Astrocyte of the spinal cord (primary cell): Measurements from ENCODE around the gene PRSS3.

Source experiments
- DNase-seq: peaks from one replicate; pipeline ENCODE4 v3.0.0; 2011; ENCODE audit warnings: low read depth, low spot score
- H3K4me3 ChIP-seq: 2 replicates; pipeline ENCODE4 v1.5.1; 2011; ENCODE audit warnings: low read depth, mild to moderate bottlenecking, low read length, moderate library complexity
- CTCF ChIP-seq: IDR thresholded peaks from 2 replicates; pipeline ENCODE4 v1.5.1; 2012; ENCODE audit warnings: low read depth, mild to moderate bottlenecking, low read length, inconsistent platforms
- in situ Hi-C: cut with HindIII; loops from 2 replicates; pipeline ENCODE4 v1.10.0; 2017; ENCODE audit warnings: low sequenced_read_pairs

The PRSS3 gene

DNA sequence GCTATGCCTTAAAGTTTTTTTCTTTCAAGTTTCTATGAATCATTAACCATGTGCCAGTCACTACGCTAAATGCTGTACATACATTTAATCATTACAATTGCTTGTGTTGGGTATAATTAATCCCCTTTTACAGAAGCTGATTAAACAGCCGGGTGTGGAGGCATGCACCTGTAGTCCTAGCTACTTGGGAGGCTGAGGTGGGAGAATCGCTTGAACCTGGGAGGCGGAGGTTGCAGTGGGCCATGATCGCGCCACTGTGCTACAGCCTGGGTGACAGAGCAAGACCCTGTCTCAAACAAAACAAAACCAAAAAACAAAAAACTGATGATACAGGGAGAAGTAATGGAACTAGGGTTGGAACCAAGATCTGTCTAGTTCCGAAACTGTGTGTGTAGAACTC, 20.4 kb downstream of the PRSS3 start:
- no peak overlapping the region for H3K4me3 ChIP-seq
- in situ Hi-C loops: no loop called here

DNA sequence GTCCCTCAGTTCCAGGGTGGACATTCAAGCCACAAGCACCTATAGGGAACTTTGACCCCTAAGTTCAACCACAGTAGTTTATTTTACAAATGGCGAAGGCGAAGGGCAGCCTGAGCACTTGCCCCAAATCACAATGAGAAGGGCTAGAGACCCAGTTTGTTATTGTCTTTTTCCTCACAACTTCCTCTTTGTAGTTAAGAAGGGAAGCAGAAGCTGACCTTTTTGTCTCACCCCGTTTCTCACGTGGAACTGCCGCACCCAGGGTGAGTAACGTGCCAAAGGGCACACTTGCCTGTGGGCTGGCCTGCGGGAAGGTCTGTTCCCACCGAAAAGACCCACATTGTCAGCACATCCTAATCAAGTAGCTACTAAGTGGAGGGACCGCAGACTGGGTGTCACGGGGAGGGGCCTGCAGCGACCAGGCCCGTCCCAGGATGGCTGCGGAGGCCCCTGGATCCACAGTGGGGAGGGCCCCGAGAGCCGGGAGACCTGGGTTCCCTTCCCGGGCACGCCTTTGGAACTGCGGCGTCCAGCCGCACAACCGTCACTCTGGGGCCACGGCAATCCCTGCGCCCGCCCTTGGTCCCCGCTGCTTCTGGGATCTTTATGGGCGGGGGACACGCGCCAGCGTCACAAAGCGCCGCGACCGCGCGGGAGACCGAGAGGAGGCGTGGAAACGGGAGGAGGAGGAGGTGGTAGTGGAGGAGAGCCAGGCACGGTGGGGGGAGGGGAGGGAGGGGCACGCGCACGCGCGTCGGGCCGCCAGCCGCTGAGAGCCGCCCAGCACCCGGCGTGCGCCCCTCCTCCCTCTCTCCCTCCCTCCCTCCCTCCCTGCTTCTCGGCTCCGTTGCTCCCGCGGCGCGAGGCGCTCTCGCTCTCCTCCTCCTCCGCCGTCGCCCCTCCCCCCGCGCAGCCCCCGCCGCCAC, 21.2 kb downstream of the PRSS3 start, which contains the start of gene UBE2R2:
TSS of gene UBE2R2 (plus strand) at position 834 of the 926 bp plus-strand sequence. CDS start 598 bp downstream, outside the sequence.
- DNase-seq: peak; percentile 93
- TF ChIP-seq CTCF: no peak
- H3K4me3 ChIP-seq: peak within 1 kb of the TSS; percentile 95
- in situ Hi-C loops: no loop called here

More for the DNA sequence above, 20.4 kb downstream of the PRSS3 start:
- no peak for TF ChIP-seq CTCF
- no peak for DNase-seq

DNA sequence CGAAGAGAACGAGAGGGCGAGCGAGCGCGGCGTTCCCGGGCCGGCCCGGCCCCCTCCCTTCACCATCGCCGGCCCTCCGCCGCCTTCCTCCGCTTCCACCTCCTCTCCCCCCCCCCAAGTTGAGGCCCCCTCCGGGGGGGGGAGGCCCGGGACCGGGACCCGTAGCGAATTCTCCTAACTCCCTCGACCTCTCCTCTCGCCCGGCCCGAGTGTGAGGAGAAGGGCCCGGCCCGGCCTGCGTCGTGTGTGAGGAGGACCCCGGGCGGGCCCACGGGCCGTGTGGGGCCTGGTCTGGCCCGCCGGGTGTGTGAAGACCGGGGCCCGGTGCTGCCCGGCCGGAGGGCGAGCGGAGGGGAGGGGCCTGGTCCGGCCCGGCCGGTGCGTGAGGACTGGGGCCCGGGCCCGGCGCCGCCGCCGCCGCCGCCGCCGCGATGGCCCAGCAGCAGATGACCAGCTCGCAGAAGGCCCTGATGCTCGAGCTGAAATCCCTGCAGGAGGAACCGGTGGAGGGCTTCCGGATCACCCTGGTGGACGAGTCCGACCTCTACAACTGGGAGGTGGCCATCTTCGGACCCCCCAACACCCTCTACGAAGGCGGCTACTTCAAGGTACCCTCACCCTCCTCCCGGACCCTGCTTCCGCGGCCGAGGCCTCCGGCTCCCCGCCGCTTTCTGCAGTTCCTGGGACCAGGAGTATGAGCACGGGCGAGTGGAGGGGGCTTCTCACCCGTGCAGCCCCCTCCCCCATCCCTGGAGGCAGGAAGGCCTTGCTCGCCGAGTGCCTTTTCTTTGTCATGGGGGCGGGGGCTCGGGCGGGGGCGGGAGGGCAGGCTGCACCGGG, 22.2 kb downstream of the PRSS3 start:
- in situ Hi-C loops: no loop called here
- peak; percentile 35 for TF ChIP-seq CTCF
- H3K4me3 ChIP-seq: peak overlapping the region; percentile 95
- DNase-seq: peak; percentile 70

GRCh38 chr9:33818167-33818846, 22.9 kb downstream of the PRSS3 start:
- in situ Hi-C loops: no loop called here

GRCh38 chr9:33818847-33819500, 23.6 kb downstream of the PRSS3 start:
- in situ Hi-C loops: no loop called here
- H3K4me3 ChIP-seq: peak overlapping the region; percentile 95
- DNase-seq: peak; percentile 42
- no peak for TF ChIP-seq CTCF

More at GRCh38 chr9:33818167-33818846, 22.9 kb downstream of the PRSS3 start:
- peak; percentile 2 for DNase-seq
- no peak for TF ChIP-seq CTCF
- H3K4me3 ChIP-seq: peak overlapping the region; percentile 95
